Thoracic aorta (tissue), 2 donors: ENCODE measurements around the gene DENND6B. TPM values are rescaled to one million over a fixed set of nuclear protein-coding genes. Genes with fewer than 3 reads are reported as not detected.
A peak's percentile ranks its signal among the peaks of the same experiment; 100 is the strongest.

Source experiments
- ATAC-seq: fragments of 150-250 bp; one replicate; pipeline ENCODE4 v1.8.0; 2017; ENCODE audit warnings: low read depth; ENCODE audit not compliant: insufficient number of reproducible peaks, low FRiP score
- DNase-seq: peaks from one replicate; pipeline ENCODE4 v3.0.0-alpha.2; 2020; ENCODE audit warnings: low spot score
- H3K27ac ChIP-seq, 2 donors: fragments of 200-600 bp; sonication (generic); 1 replicate in 1 of 2; 2 replicates in 1 of 2; pipeline ENCODE4 v1.5.1; 2016; ENCODE audit warnings: mild to moderate bottlenecking in 2 of 2, moderate library complexity in 2 of 2
- H3K27me3 ChIP-seq: fragments of 200-600 bp; sonication (generic); replicated peaks from 2 replicates; pipeline ENCODE4 v1.6.0; 2016; ENCODE audit warnings: mild to moderate bottlenecking; ENCODE audit not compliant: insufficient read depth
- H3K36me3 ChIP-seq: fragments of 200-600 bp; sonication (generic); one replicate; pipeline ENCODE4 v1.5.1; 2016
- H3K4me1 ChIP-seq, 2 donors: fragments of 200-600 bp; sonication (generic); 1 replicate in 1 of 2; 2 replicates in 1 of 2; pipeline versions ENCODE4 v1.5.1 to v1.6.0; 2016; ENCODE audit warnings: low read depth in 2 of 2, mild to moderate bottlenecking in 1 of 2; ENCODE audit not compliant: control insufficient read depth in 1 of 2
- H3K4me3 ChIP-seq: fragments of 200-600 bp; sonication (generic); 2 replicates; pipeline ENCODE4 v1.5.1; 2016; ENCODE audit warnings: mild to moderate bottlenecking
- H3K9me3 ChIP-seq: fragments of 200-600 bp; sonication (generic); 2 replicates; pipeline ENCODE4 v1.5.1; 2016
- total RNA-seq, 2 donors: library from RNA; depleted of rRNA; stranded (reverse); fragments of >200 nt; gene quantifications; one replicate each; pipeline versions ENCODE4 v1.1.0 to v1.2.3, GENCODE V29; 2016
- TF ChIP-seq, protein P1 (sequence below): fragments of 200-600 bp; sonication (generic); IDR thresholded peaks from one replicate; pipeline ENCODE4 v1.5.1; 2019; ENCODE audit warnings: antibody characterized with exemption

Gene DENND6B
- total RNA-seq, 2 donors from 2014 or later = 4.2 to 6.0 TPM

GRCh38 chr22:50308597-50308935, 18.2 kb downstream of the DENND6B start:
- Histone ChIP-seq H3K4me3 (no peak overlapping the region), H3K4me1 (peaks cover 27 to 46% of the 10 kb centered on the region in 2 donors), H3K36me3 (no peaks in the 10 kb centered on the region), H3K9me3 (no peaks in the 10 kb centered on the region), H3K27ac (peak overlapping the region; percentile 69 to 72), H3K27me3 (no peaks in the 10 kb centered on the region)
- no peak for ATAC-seq
- TF ChIP-seq, protein P1, sequence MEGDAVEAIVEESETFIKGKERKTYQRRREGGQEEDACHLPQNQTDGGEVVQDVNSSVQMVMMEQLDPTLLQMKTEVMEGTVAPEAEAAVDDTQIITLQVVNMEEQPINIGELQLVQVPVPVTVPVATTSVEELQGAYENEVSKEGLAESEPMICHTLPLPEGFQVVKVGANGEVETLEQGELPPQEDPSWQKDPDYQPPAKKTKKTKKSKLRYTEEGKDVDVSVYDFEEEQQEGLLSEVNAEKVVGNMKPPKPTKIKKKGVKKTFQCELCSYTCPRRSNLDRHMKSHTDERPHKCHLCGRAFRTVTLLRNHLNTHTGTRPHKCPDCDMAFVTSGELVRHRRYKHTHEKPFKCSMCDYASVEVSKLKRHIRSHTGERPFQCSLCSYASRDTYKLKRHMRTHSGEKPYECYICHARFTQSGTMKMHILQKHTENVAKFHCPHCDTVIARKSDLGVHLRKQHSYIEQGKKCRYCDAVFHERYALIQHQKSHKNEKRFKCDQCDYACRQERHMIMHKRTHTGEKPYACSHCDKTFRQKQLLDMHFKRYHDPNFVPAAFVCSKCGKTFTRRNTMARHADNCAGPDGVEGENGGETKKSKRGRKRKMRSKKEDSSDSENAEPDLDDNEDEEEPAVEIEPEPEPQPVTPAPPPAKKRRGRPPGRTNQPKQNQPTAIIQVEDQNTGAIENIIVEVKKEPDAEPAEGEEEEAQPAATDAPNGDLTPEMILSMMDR = no peak
- no peak for DNase-seq

GRCh38 chr22:50307890-50308596, 18.8 kb downstream of the DENND6B start:
- no peak for DNase-seq
- TF ChIP-seq, protein P1 = no peak
- Histone ChIP-seq H3K36me3 (no peaks in the 10 kb centered on the region), H3K27me3 (no peaks in the 10 kb centered on the region), H3K4me3 (peak overlapping the region; percentile 16), H3K27ac (peak overlapping the region; percentile 69 to 72), H3K4me1 (peaks cover 32 to 51% of the 10 kb centered on the region in 2 donors), H3K9me3 (no peaks in the 10 kb centered on the region)
- no peak for ATAC-seq

DNA sequence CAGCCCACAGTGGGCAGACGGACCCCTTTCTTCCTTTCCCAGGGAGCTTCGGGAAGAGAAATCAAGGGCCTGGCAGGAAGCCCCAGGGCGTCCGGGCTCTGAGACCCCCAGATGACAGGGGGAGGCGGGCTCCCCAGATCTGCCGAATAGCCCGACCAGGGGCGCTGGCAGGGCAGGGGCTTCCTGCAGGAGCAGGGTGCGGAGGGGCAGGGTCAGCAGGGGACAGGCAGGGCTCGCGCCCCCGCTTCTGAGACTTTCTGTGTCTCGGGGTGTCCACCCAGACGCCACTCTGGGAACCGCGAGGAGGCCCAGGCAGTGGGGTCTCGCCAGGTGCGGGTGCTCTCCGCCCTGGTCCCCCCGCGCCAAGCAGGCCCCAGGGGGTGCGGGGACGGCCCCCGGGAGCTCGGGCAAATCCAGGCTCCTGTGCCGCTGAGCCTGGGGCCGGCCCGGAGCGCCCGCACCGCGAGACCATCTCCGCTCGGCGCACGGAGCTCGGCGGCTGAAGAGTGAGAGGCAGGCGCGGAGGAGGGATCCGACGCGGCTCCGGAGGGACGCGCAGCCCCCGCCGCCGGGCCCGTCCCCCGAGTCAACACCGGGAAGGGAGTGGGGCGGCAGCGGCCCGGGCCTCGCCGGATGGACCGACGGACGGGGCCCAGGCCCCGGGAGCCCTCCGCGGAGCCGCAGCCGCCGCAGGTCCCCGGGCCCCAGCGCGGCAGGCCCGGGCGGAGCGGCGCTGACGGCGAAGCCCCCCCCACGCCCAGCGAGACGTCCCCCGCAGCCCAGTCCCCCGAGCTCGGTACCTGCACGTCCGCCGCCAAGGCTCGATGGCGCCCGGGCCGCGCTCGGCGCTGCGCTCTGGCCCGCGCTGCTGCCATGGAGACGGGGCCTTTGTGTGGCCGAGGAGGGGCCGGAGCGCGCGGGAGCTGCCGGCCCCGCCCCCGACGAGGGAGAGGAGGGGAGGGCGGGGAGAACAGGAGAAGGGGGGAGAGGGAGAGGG, 19.8 kb downstream of the DENND6B start, which contains the start of gene PLXNB2:
Gene PLXNB2, minus strand, starts transcription at position 894 of the 997 bp plus-strand sequence. CDS start 17,062 bp downstream, outside the sequence.
- Histone ChIP-seq H3K27me3 (no peaks in the 10 kb centered on the region), H3K9me3 (no peaks in the 10 kb centered on the region), H3K27ac (peak within 1 kb of the TSS; percentile 90 to 95), H3K4me1 (peaks cover 42 to 61% of the 10 kb centered on the region in 2 donors), H3K4me3 (peak within 1 kb of the TSS; percentile 96), H3K36me3 (no peaks in the 10 kb centered on the region)
- DNase-seq (no peak), ATAC-seq (peak; percentile 51)
- TF ChIP-seq, protein P1 = no peak

DNA sequence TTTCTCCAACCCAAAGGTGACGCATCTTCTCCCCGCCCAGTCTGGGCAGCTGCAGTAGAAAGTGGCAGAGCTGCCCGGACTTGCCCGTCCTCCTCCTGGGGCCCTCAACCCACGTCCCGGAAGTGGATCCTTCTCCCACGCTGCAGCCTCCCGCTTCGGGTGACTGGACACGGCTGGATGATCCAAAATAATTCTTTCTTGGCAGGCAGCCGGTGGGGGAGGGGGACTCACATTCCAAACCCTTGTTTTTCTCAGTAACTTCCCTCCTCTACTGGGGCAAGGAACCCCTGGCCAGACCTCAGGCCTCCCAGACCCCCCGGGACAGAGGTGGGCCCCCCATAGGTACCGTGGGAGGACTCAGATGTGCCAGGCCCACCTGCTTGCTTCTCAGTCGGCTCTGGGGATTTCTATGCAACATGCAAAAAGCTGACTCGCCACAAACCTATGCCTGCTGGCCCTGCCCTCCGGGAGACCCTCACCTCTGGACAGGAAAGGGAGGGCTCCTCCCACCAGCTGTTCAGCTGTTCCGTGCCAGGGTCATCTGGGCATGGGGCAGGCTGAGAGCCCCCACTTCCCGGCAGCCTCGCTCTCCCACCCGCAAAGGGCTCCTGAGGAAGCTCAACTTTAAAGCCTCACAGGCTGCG, 20.8 kb downstream of the DENND6B start:
- peak; percentile 16 for ATAC-seq
- Histone ChIP-seq H3K4me1 (peaks cover 52 to 71% of the 10 kb centered on the region in 2 donors), H3K4me3 (peak overlapping the region; percentile 96), H3K27ac (peak overlapping the region; percentile 90 to 95), H3K9me3 (no peaks in the 10 kb centered on the region), H3K27me3 (no peaks in the 10 kb centered on the region), H3K36me3 (no peaks in the 10 kb centered on the region)
- DNase-seq = peak; percentile 85
- TF ChIP-seq, protein P1 = no peak
